Cardiac muscle cell (in vitro differentiated cells and primary cell): ENCODE results near the gene LENG1. TPM values are rescaled to one million over a fixed set of nuclear protein-coding genes. Genes with fewer than 3 reads are reported as not detected.
"Not testable (repeated sequence)": the region's sequence is repeated elsewhere in the genome, so short reads cannot be mapped to it uniquely, and the experiment has no call there.

Source experiments
- DNase-seq, 2 donors: peaks; one replicate each; pipeline versions ENCODE4 v3.0.0 to v3.0.0-alpha.2; 2010 to 2017; ENCODE audit warnings: low read depth in 1 of 2, low spot score in 1 of 2
- H3K27ac ChIP-seq: fragments of 200-600 bp; sonication (generic); 2 replicates; pipeline ENCODE4 v1.5.1; 2016
- H3K27me3 ChIP-seq: fragments of 200-600 bp; sonication (generic); 2 replicates; pipeline ENCODE4 v1.6.0; 2016; ENCODE audit warnings: control low read depth
- H3K36me3 ChIP-seq: fragments of 200-600 bp; sonication (generic); 2 replicates; pipeline ENCODE4 v1.5.1; 2016; ENCODE audit warnings: control low read depth
- H3K4me1 ChIP-seq: fragments of 200-600 bp; sonication (generic); 2 replicates; pipeline ENCODE4 v1.8.1; 2017; ENCODE audit warnings: low read depth, mild to moderate bottlenecking, mixed run types
- H3K4me3 ChIP-seq: fragments of 200-600 bp; sonication (generic); 2 replicates; pipeline ENCODE4 v1.5.1; 2016; ENCODE audit warnings: mild to moderate bottlenecking
- H3K9me3 ChIP-seq: fragments of 200-600 bp; sonication (generic); 2 replicates; pipeline ENCODE4 v1.5.1; 2017; ENCODE audit warnings: low read depth, mild to moderate bottlenecking, control low read depth
- CTCF ChIP-seq: IDR thresholded peaks from 2 replicates; pipeline ENCODE4 v1.5.1; 2012; ENCODE audit warnings: low read depth, mild to moderate bottlenecking, low read length
- polyA plus RNA-seq: library from polyadenylated mRNA; unstranded; fragments of >200 nt; fragmentation: Nextera tagmentation; extraction: Ambion mirVana; gene quantifications from 2 replicates; pipeline ENCODE4 v1.2.1, GENCODE V29; 2016
- total RNA-seq: library from RNA; depleted of rRNA; stranded (reverse); fragments of >200 nt; gene quantifications from 2 replicates; pipeline ENCODE4 v1.2.3, GENCODE V29; 2016

Gene LENG1
- total and polyA plus RNA-seq, 2 experiments from 2014 or later = 10.6 to 10.8 TPM

DNA sequence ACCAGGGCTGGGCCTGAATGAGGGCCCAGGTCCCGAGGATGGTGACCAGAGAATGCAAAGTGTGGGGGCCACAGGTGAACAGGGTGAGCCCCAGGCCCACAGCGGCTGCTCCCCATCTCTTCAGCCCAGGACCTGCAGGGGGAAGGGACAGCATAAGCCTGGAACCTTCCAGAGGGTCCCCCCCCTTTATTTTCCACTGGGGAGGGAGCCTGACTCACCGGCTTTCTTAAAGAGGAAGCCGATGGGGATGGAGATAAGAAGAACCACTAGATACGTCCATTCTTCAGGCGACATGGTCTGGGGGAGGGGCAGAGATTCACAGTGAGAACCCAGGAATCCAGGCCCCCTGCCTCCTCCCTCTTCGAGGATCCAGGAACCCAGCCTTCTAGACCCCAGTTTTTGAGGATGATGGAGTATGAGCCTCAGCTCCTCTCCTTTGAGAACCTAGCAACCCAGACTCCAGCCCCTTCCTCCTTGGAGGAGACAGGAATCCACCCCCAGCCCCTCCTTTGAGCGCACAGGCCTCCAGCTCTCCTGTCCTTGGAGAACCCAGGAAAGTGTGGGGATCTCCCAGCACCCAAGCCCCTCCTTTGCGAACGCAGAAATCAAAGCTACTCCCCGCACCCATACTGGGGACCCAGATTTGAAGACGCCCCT lies 28.8 kb upstream of the LENG1 start:
- H3K27me3 ChIP-seq = no peaks in the 10 kb centered on the region
- peaks cover 3% of the 10 kb centered on the region for H3K36me3 ChIP-seq
- peak overlapping the region; percentile 95 for H3K27ac ChIP-seq
- peaks cover 11% of the 10 kb centered on the region for H3K4me1 ChIP-seq
- H3K9me3 ChIP-seq = no peaks in the 10 kb centered on the region
- H3K4me3 ChIP-seq = peak overlapping the region; percentile 67
- no peak for TF ChIP-seq CTCF
- DNase-seq = peak in 1 of 2 donors; percentile 50

- H3K36me3 ChIP-seq = no peaks in the 10 kb centered on the region
- H3K27ac ChIP-seq = no peak overlapping the region
- DNase-seq = no peak
- no peaks in the 10 kb centered on the region for H3K9me3 ChIP-seq
- no peak for TF ChIP-seq CTCF
- H3K4me3 ChIP-seq = no peak overlapping the region
- H3K4me1 ChIP-seq = peaks cover 6% of the 10 kb centered on the region
- H3K27me3 ChIP-seq = no peaks in the 10 kb centered on the region
These were observed 27.4 kb upstream of the LENG1 start for GRCh38 chr19:54186934-54187381.

DNA sequence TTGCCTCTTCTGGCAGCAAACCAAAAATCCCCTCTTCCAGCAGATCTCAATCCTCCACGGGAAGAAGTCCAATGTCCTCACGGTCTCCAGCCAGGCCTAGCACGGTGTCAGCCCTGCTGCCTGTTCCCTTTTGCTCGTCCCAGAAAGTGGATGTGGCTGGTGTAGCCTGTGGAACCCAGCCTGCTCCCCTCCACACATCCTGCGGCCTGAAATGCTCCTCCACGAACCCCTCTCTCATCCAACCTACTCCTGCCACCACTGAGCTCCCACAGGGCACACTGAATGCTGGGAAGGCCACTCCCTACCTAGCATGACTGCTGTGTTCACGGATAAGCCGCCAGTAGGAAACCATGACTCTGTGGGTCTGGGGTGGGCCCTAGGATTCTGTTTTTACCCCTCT lies 26.8 kb upstream of the LENG1 start:
- DNase-seq = no peak

GRCh38 chr19:54183431-54183830 lies 23.9 kb upstream of the LENG1 start:
- Histone ChIP-seq H3K27me3 (no peaks in the 10 kb centered on the region), H3K27ac (no peak overlapping the region), H3K4me1 (peaks cover 5% of the 10 kb centered on the region), H3K9me3 (no peaks in the 10 kb centered on the region), H3K4me3 (no peak overlapping the region), H3K36me3 (peaks cover 4% of the 10 kb centered on the region)
- no peak for DNase-seq
- TF ChIP-seq CTCF = no peak

More for the DNA sequence above, 26.8 kb upstream of the LENG1 start:
- H3K9me3 ChIP-seq = no peaks in the 10 kb centered on the region
- no peaks in the 10 kb centered on the region for H3K27me3 ChIP-seq
- TF ChIP-seq CTCF = no peak
- H3K36me3 ChIP-seq = no peaks in the 10 kb centered on the region
- no peak overlapping the region for H3K27ac ChIP-seq
- peaks cover 5% of the 10 kb centered on the region for H3K4me1 ChIP-seq
- no peak overlapping the region for H3K4me3 ChIP-seq

DNA sequence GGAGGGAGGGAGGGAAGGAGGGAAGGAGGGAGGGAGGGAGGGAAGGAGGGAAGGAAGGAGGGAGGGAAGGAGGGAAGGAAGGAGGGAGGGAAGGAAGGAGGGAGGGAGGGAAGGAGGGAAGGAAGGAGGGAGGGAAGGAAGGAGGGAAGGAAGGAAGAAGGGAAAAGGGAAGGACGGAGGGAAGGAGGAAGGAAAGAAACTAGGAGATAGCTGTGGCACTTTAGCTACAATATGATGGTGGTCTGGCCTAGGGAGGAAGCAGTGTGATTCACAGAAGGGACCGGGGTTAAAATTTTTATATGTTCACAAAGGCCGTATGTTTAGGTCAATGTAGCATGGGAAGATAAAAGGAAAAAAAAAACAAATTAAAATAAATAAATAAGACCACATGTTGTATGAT lies 22.4 kb upstream of the LENG1 start:
- not testable (repeated sequence) for DNase-seq, H3K4me1 ChIP-seq, H3K9me3 ChIP-seq, H3K36me3 ChIP-seq, H3K27ac ChIP-seq, H3K27me3 ChIP-seq, H3K4me3 ChIP-seq

- peak overlapping the region; percentile 4 for H3K27ac ChIP-seq
- H3K27me3 ChIP-seq = no peaks in the 10 kb centered on the region
- peaks cover 4% of the 10 kb centered on the region for H3K36me3 ChIP-seq
- no peak for TF ChIP-seq CTCF
- H3K4me3 ChIP-seq = no peak overlapping the region
- H3K4me1 ChIP-seq = no peaks in the 10 kb centered on the region
- H3K9me3 ChIP-seq = no peaks in the 10 kb centered on the region
- no peak for DNase-seq
These were observed 21.2 kb upstream of the LENG1 start for GRCh38 chr19:54180691-54181091.
